ENCODE data around the gene SHROOM3.

Gene SHROOM3

DNA sequence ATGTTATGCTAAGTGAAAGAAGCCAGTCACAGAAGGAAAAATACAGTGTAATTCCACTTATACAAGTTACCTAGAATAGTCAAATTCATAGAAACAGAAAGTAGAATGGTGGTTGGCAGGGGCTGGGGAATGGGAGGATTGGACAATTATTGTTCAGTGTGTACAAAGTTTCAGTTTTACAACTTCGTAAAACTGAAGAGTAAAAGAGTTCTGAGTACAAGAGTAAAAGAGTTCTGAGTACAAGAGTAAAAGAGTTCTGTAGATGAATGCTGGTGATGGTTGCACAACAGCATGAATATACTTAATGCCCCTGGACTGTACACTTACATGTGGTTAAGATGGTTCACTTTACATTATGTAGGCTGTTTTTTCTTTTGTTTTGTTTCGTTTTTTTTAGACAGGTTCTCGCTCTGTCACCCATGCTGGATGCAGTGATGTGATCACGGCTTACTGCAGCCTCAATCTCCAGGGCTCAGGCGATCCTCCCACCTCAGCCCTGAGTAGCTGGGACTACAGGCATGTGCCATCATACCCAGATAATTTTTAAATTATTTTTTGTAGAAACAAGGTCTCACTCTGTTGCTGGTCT is 232.0 kb downstream of the SHROOM3 start:
- H3K9ac ChIP-seq (ENCODE audit: low read depth, low read length) = no peak overlapping the region

DNA sequence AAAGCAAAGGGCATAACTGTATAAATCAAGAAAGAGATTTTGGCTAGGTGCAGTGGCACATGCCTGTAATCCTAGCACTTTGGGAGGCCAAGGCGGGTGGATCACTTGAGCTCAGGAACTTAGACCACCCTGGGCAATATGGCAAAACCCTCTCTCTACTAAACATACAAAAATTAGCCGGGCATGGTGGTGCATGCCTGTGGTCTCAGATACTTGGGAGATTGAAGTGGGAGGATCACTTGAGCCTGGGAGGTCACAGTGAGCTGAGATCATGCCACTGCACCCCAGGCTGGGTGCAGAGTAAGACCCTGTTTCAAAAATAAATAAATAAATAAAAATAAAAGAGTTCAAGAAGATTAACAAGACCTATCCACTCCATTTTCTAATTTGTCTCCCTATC is 235.6 kb downstream of the SHROOM3 start:
- Histone ChIP-seq H3K9me3 (ENCODE audit: control insufficient read depth, insufficient read depth, low read length) (no peaks in the 10 kb centered on the region), H3K27me3 (ENCODE audit: control insufficient read depth, insufficient read depth, low read length) (no peaks in the 10 kb centered on the region), H3K9ac (ENCODE audit: low read depth, low read length) (no peak overlapping the region), H3K4me1 (ENCODE audit: control insufficient read depth, insufficient read depth, low read length) (no peaks in the 10 kb centered on the region), H3K36me3 (ENCODE audit: control insufficient read depth, insufficient read depth, low read length) (no peaks in the 10 kb centered on the region), H3K4me3 (ENCODE audit: low read depth, low read length) (no peak overlapping the region)

More for the DNA sequence above, 232.0 kb downstream of the SHROOM3 start:
- H3K9me3 ChIP-seq (ENCODE audit: control insufficient read depth, insufficient read depth, low read length) = no peaks in the 10 kb centered on the region
- H3K4me1 ChIP-seq (ENCODE audit: control insufficient read depth, insufficient read depth, low read length) = no peaks in the 10 kb centered on the region
- no peaks in the 10 kb centered on the region for H3K36me3 ChIP-seq (ENCODE audit: control insufficient read depth, insufficient read depth, low read length)
- no peak overlapping the region for H3K4me3 ChIP-seq (ENCODE audit: low read depth, low read length)
- H3K27me3 ChIP-seq (ENCODE audit: control insufficient read depth, insufficient read depth, low read length) = no peaks in the 10 kb centered on the region

DNA sequence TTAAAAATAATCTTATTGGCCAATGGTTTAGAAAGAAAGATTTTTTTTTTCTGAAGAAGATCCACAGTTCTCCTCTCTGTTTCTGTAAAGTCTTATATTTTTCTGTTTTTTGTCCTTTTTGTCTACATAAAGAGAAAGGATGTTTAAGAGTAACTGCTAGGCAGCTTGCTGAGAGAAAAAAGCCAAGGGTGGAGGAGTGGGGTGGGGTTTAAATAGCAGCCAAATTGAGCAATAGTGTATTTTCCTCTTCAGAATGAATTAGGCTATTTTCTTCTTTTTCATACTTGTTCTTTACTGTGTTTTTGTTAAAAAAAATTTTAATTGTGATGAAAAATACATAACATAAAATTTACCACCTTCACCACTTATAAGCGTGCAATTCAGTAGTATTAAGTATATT is 238.3 kb downstream of the SHROOM3 start:
- Histone ChIP-seq H3K4me1 (ENCODE audit: control insufficient read depth, insufficient read depth, low read length) (no peaks in the 10 kb centered on the region), H3K36me3 (ENCODE audit: control insufficient read depth, insufficient read depth, low read length) (no peaks in the 10 kb centered on the region), H3K27me3 (ENCODE audit: control insufficient read depth, insufficient read depth, low read length) (no peaks in the 10 kb centered on the region), H3K9ac (ENCODE audit: low read depth, low read length) (no peak overlapping the region), H3K9me3 (ENCODE audit: control insufficient read depth, insufficient read depth, low read length) (no peaks in the 10 kb centered on the region), H3K4me3 (ENCODE audit: low read depth, low read length) (no peak overlapping the region)

DNA sequence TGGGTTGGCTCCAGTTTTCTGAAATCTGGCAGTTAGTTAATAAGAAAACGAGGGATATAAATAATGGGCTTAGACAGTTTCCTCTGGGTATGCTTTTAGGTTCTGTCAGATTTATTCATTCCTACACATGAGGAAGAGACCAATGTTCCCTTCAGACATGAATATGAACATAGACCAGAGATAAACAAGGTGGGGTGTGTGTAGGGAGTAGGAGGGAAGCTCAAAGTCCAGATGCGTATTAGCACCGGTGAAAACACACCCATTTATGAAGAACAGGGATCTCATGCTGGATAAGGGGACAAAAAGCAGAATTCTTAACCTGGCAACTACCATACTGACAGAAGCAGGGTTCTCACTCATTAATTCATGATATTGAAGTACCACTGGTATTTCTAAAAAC is 240.0 kb downstream of the SHROOM3 start:
- no peak overlapping the region for H3K9ac ChIP-seq (ENCODE audit: low read depth, low read length)
- H3K4me1 ChIP-seq (ENCODE audit: control insufficient read depth, insufficient read depth, low read length) = no peaks in the 10 kb centered on the region
- no peaks in the 10 kb centered on the region for H3K27me3 ChIP-seq (ENCODE audit: control insufficient read depth, insufficient read depth, low read length)
- H3K4me3 ChIP-seq (ENCODE audit: low read depth, low read length) = no peak overlapping the region
- H3K36me3 ChIP-seq (ENCODE audit: control insufficient read depth, insufficient read depth, low read length) = no peaks in the 10 kb centered on the region
- no peaks in the 10 kb centered on the region for H3K9me3 ChIP-seq (ENCODE audit: control insufficient read depth, insufficient read depth, low read length)

DNA sequence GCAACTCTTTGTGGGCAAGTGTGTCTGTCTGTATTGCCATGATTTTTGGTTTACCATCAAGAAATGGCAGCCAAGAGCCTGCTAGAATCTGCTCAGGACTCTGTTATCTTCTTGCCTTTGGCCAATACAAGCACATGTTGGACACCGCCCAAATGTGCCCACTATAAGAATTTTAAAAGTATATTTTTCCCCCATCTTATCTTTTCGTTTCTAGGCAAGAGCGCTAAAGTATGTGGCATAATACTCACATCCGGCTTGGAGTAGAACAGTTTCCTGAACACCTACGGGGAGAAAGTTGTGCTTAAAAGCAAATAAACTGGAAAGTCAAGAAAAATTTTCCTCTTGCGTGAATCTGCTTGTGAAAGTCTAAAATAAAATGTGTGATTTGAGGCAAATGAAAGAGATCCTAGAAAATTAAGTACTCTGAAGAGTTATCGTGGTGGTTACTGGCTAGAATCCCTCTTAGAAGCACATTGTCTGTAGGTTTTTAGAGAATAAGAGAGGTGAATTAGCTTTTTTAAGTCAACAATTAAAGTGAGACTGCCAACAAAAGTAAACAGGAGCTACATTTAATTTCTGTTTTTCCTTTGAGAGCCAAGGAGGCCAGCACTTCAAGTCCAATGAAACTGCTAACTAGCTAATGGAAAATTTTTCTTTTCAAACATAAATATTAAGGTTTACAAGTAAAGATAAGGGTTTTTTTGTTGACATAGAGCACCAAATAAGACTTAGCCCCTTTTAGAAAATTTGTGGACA is 242.7 kb downstream of the SHROOM3 start:
- Histone ChIP-seq H3K27me3 (ENCODE audit: control insufficient read depth, insufficient read depth, low read length) (no peaks in the 10 kb centered on the region), H3K9ac (ENCODE audit: low read depth, low read length) (no peak overlapping the region), H3K4me1 (ENCODE audit: control insufficient read depth, insufficient read depth, low read length) (no peaks in the 10 kb centered on the region), H3K36me3 (ENCODE audit: control insufficient read depth, insufficient read depth, low read length) (no peaks in the 10 kb centered on the region), H3K4me3 (ENCODE audit: low read depth, low read length) (no peak overlapping the region), H3K9me3 (ENCODE audit: control insufficient read depth, insufficient read depth, low read length) (no peaks in the 10 kb centered on the region)

DNA sequence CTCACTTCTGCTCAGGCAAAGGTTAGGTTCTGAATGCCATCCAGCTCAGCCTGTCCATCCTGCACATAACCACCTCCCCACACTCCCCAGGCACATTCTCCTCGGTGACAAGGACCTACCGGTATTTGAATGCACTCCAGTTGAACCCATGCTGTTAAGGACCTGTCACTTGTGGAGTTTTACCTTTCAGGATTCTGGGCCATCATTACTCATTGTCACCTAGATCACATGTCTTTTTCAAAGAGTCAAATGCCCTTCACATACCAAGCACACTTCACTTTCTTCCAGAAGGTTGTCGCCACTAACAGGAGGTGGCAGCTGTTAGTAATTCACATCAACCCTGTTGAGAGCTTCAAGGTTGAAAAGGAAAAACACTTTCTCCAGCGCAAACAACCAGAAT is 244.7 kb downstream of the SHROOM3 start:
- Histone ChIP-seq H3K27me3 (ENCODE audit: control insufficient read depth, insufficient read depth, low read length) (no peaks in the 10 kb centered on the region), H3K9me3 (ENCODE audit: control insufficient read depth, insufficient read depth, low read length) (no peaks in the 10 kb centered on the region), H3K36me3 (ENCODE audit: control insufficient read depth, insufficient read depth, low read length) (no peaks in the 10 kb centered on the region), H3K9ac (ENCODE audit: low read depth, low read length) (no peak overlapping the region), H3K4me1 (ENCODE audit: control insufficient read depth, insufficient read depth, low read length) (no peaks in the 10 kb centered on the region), H3K4me3 (ENCODE audit: low read depth, low read length) (no peak overlapping the region)

DNA sequence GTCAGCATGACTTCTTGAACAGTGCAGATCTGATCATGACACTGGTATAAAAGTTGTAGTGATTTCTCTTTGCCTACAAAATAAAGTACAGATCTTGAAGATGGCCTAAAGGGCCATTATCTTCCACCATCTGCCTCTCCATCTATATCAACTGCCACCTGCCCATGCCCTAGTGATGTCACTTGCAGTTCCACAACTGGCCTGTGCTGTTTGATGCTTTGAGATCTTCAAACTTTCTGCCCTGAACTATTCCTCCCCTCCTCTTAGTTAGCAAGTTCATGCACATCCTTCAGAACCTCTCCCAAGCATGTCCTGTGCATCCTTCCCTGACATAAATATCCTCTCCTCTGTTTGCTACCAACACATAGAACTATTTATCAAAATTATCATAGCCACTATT is 245.9 kb downstream of the SHROOM3 start:
- Histone ChIP-seq H3K4me1 (ENCODE audit: control insufficient read depth, insufficient read depth, low read length) (no peaks in the 10 kb centered on the region), H3K9ac (ENCODE audit: low read depth, low read length) (no peak overlapping the region), H3K4me3 (ENCODE audit: low read depth, low read length) (no peak overlapping the region), H3K9me3 (ENCODE audit: control insufficient read depth, insufficient read depth, low read length) (no peaks in the 10 kb centered on the region), H3K27me3 (ENCODE audit: control insufficient read depth, insufficient read depth, low read length) (no peaks in the 10 kb centered on the region), H3K36me3 (ENCODE audit: control insufficient read depth, insufficient read depth, low read length) (no peaks in the 10 kb centered on the region)

DNA sequence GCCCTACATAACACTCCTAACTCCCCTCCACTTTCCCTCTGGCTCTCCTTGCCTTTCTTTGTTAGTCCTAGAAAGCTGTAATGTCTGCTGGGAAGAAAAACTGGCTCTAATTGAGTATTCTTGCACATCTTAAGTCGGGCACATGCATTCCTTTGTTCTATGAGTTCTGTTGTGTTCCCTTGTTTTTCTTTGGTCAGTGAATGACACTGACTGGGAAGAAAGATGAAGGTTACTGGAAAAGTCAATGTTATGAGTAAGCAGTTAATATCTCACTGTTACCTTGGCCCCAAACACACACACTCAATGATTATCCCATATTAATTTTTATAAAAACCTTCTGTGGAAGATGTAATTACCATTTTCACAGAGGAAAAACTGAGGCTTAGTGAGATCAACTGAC is 247.0 kb downstream of the SHROOM3 start:
- H3K9me3 ChIP-seq (ENCODE audit: control insufficient read depth, insufficient read depth, low read length) = no peaks in the 10 kb centered on the region
- H3K9ac ChIP-seq (ENCODE audit: low read depth, low read length) = no peak overlapping the region
- no peaks in the 10 kb centered on the region for H3K4me1 ChIP-seq (ENCODE audit: control insufficient read depth, insufficient read depth, low read length)
- H3K36me3 ChIP-seq (ENCODE audit: control insufficient read depth, insufficient read depth, low read length) = no peaks in the 10 kb centered on the region
- peaks cover 2% of the 10 kb centered on the region for H3K27me3 ChIP-seq (ENCODE audit: control insufficient read depth, insufficient read depth, low read length)
- no peak overlapping the region for H3K4me3 ChIP-seq (ENCODE audit: low read depth, low read length)

DNA sequence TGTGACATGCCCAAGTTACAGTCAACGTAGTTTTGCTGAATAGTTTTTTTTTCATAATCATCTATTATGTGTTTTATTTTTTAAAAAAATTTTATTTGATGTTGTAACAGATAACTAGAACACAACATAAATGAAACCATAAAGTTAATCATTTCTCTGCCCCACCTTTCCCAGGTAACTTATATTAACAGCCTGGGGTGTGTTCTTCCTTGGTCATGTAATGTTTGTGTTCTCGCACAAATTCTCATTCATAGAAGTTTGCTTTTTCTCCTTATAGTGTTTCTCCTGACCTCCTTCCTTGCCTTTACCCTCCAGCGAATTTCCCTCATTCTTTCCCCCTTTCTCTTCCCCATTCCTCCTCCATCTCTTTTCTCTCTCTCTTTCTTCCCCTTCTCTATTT is 248.1 kb downstream of the SHROOM3 start:
- H3K36me3 ChIP-seq (ENCODE audit: control insufficient read depth, insufficient read depth, low read length) = no peaks in the 10 kb centered on the region
- no peak overlapping the region for H3K9ac ChIP-seq (ENCODE audit: low read depth, low read length)
- H3K4me3 ChIP-seq (ENCODE audit: low read depth, low read length) = no peak overlapping the region
- peaks cover 11% of the 10 kb centered on the region for H3K27me3 ChIP-seq (ENCODE audit: control insufficient read depth, insufficient read depth, low read length)
- peaks cover 5% of the 10 kb centered on the region for H3K4me1 ChIP-seq (ENCODE audit: control insufficient read depth, insufficient read depth, low read length)
- H3K9me3 ChIP-seq (ENCODE audit: control insufficient read depth, insufficient read depth, low read length) = no peaks in the 10 kb centered on the region

DNA sequence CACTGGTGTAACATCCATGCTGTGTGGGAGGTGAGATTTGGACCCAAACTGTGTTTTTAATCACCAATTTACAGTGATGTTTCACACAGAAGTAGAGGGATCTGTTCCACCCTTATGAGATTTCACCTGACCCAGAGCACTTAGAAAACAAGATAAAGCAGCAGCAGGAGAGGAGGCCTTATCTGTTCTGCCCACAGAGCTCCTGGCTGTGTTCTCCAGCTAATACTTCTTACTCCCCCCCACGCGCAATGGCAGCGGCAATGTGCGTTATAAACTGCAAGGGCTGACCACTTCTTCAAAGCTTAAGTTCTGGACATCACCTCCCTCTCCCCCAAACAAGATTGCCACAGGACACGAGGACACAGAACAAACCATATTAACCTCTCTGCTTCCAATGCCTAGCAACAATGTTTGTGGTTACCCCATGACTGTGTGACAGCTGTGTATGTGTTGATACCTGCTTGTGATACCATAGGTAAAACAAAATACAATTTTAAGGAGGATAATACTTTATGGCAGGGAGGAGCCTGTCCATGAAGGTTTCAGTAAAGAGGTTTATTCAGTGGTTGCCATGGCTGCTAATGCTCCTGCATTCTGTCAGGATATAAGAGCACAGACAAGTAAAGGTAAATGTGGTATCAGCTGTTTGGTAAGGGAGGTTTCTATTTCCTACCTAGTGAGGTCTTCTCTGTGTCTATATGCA is 252.9 kb downstream of the SHROOM3 start:
- Histone ChIP-seq H3K9ac (ENCODE audit: low read depth, low read length) (no peak overlapping the region), H3K4me1 (ENCODE audit: control insufficient read depth, insufficient read depth, low read length) (peaks cover 16% of the 10 kb centered on the region), H3K36me3 (ENCODE audit: control insufficient read depth, insufficient read depth, low read length) (no peaks in the 10 kb centered on the region), H3K4me3 (ENCODE audit: low read depth, low read length) (no peak overlapping the region), H3K27me3 (ENCODE audit: control insufficient read depth, insufficient read depth, low read length) (peaks cover 16% of the 10 kb centered on the region), H3K9me3 (ENCODE audit: control insufficient read depth, insufficient read depth, low read length) (no peaks in the 10 kb centered on the region)

DNA sequence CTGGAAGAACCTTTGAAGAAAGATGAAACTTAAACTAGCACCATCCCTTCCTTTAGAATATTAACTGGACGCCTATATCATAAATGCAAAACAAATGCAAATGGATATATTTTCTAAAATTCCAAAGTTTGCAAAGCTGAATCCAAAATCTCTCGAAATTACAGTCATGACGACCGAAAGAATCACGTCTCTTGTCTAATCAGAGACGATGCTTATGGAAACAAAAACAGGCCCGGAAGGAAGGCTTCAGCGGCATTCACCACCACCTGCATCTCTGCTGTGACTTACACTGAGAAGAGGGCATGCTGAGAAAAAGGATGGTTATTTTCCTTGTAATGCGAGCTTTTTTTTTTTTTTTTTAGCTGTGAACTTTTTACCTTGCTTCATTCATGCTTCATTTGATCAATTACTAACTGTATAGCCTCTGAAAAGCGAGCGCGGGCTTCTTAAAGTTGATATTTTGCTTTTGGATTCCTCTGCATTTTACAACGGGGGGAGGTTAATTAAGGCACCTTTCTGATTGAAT is 253.7 kb downstream of the SHROOM3 start:
- H3K4me3 ChIP-seq (ENCODE audit: low read depth, low read length) = peak overlapping the region; percentile 71
- H3K27me3 ChIP-seq (ENCODE audit: control insufficient read depth, insufficient read depth, low read length) = peaks cover 16% of the 10 kb centered on the region

More for the DNA sequence above, 253.7 kb downstream of the SHROOM3 start:
- no peaks in the 10 kb centered on the region for H3K9me3 ChIP-seq (ENCODE audit: control insufficient read depth, insufficient read depth, low read length)
- peaks cover 16% of the 10 kb centered on the region for H3K4me1 ChIP-seq (ENCODE audit: control insufficient read depth, insufficient read depth, low read length)
- H3K9ac ChIP-seq (ENCODE audit: low read depth, low read length) = no peak overlapping the region
- no peaks in the 10 kb centered on the region for H3K36me3 ChIP-seq (ENCODE audit: control insufficient read depth, insufficient read depth, low read length)
